Fibroblast of the aortic adventitia (primary cell): ENCODE results near the gene PCDH9. TPM values are rescaled to one million over a fixed set of nuclear protein-coding genes. Genes with fewer than 3 reads are reported as not detected.
A peak's percentile ranks its signal among the peaks of the same experiment; 100 is the strongest.

Source experiments
- DNase-seq: peaks from one replicate; pipeline ENCODE4 v3.0.0-alpha.2; 2010; ENCODE audit warnings: low read depth
- H3K4me3 ChIP-seq: 2 replicates; pipeline ENCODE4 v1.5.1; 2011; ENCODE audit warnings: low read depth, mild to moderate bottlenecking, control low read depth, low read length, moderate library complexity
- total RNA-seq: library from RNA; depleted of rRNA; stranded (reverse); fragments of >200 nt; gene quantifications from 2 replicates; pipeline ENCODE4 v1.2.3, GENCODE V29; 2012; ENCODE audit warnings: low replicate concordance
- TF ChIP-seq, protein P1 (sequence below): IDR thresholded peaks from 2 replicates; pipeline ENCODE4 v1.5.1; 2011; ENCODE audit warnings: mild to moderate bottlenecking, low read length, control low read depth, inconsistent platforms; ENCODE audit not compliant: insufficient read depth

The PCDH9 gene
- total RNA-seq, 1 donor, result 19.0 TPM

DNA sequence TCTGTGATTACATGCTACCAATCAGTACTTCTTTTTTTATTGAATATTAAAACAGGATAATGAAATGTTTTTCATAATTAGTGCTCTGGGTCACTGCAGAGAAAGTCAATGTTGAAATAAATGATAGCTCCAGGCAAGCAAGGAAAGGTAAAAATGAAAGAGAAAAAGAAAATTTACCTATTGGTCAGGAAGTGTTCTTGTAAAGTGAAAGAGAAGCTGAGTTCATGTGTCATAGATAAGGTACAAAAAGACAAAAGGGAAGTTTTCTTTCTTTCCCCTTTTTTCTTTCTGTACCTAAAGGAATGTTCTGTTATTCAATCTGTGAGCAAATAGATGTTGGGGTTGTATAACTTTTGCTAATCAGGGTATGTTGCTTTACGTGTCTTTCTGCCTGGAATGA lies 197.0 kb downstream of the PCDH9 start:
- no peak for DNase-seq
- H3K4me3 ChIP-seq, result no peak overlapping the region
- TF ChIP-seq, protein P1, sequence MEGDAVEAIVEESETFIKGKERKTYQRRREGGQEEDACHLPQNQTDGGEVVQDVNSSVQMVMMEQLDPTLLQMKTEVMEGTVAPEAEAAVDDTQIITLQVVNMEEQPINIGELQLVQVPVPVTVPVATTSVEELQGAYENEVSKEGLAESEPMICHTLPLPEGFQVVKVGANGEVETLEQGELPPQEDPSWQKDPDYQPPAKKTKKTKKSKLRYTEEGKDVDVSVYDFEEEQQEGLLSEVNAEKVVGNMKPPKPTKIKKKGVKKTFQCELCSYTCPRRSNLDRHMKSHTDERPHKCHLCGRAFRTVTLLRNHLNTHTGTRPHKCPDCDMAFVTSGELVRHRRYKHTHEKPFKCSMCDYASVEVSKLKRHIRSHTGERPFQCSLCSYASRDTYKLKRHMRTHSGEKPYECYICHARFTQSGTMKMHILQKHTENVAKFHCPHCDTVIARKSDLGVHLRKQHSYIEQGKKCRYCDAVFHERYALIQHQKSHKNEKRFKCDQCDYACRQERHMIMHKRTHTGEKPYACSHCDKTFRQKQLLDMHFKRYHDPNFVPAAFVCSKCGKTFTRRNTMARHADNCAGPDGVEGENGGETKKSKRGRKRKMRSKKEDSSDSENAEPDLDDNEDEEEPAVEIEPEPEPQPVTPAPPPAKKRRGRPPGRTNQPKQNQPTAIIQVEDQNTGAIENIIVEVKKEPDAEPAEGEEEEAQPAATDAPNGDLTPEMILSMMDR, result no peak

DNA sequence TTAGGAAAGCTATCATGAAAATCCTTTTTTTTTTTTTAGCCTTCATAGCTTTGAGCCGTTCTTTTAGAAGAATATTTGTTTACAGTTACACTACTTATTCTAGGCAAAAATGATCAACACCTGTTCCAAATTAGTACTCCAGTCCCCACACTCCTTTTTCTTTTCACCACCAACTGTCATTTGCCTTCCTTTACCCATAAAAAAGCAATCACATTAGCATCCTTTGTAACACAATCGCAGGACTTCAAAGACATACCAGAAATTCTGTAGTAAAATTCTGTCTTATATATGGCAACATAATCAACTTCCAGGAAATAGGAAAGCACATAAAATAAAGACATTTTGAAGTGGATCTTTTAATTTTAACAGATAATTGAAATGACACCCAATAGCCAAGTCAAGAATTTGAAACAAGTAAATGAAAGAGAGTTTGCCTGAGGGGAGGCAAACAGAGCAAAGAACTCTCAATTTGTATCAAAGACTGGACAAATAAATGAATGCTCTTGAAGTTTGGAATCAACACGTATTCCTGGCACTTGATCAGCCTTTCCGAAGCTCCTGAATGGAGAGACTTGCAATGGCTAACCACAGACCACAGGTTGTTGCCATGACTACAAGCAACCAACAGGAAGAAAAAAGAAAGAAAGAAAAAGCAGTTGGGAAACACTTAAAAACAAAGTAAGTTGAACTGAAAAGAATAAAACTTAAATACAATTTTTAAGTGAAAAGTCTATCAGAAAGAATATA lies 206.8 kb downstream of the PCDH9 start:
- TF ChIP-seq, protein P1, result no peak
- peak; percentile 67 for DNase-seq

DNA sequence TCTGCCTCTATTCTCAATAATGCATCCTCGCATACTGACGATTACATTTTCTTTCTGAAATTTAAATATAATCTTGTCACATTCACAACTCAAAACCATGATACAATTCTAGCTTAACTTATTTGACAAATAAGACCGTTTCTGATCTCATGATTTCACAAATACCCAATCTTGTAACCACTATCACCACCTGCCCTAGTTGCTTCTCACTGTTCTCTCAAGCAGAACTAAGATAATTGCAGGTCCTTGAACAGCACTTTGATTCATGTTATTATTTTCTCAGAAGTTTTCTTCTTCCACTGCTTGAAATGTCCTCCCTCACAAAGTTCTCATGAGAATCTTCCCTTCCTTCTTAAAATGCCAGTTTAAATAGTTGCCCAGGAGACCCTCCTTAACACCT lies 211.4 kb downstream of the PCDH9 start:
- TF ChIP-seq, protein P1, result no peak
- no peak for DNase-seq
- H3K4me3 ChIP-seq, result no peak overlapping the region

More for the DNA sequence above, 206.8 kb downstream of the PCDH9 start:
- H3K4me3 ChIP-seq, result no peak overlapping the region

DNA sequence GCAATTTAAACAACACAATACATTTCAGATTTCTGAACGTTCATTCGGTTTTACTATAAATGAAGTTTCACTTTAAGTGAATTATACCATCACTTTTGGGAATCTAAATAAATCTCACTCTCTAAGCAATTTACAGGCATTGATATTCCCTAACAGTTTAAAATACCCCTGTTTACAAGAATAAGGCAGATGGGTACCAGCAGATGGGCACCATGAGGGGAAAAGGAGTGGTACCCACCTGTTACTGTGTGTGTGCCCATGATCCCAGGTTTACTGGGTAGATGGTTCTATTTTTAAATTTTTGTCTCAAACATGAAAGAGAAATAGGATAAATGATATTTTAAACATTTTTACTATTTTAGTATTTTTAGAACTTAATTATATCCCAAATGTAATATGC lies 212.9 kb downstream of the PCDH9 start:
- no peak for DNase-seq
- TF ChIP-seq, protein P1, result no peak
- H3K4me3 ChIP-seq, result no peak overlapping the region

DNA sequence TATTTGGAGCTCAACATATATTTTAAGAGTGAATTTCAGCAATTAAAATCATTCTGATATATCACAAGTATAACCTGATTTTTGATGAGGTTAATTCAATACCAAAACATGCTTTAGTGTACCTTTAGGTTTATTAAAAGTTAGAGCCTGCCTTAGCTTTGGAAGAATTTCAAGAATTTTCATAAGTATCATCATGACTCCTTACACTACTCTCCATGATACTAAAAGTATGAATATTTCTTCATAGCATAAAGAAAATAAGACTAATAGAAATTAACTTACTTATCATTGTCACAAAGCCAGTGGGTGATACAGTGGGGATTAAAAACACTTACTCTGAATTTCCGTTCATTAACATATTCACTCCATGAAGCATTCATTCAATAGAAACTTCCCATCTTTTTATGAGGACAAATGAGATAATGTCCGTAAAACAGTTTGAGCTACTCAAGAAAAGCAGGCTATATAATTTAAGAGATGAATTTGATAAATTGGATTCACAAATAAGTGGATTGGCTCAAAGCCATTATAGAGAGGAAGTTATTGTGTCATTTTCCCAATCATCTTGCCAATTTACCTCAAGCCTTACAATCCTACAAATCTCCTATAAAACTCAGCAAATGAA lies 214.0 kb downstream of the PCDH9 start:
- DNase-seq, result no peak
- TF ChIP-seq, protein P1, result no peak
- no peak overlapping the region for H3K4me3 ChIP-seq

DNA sequence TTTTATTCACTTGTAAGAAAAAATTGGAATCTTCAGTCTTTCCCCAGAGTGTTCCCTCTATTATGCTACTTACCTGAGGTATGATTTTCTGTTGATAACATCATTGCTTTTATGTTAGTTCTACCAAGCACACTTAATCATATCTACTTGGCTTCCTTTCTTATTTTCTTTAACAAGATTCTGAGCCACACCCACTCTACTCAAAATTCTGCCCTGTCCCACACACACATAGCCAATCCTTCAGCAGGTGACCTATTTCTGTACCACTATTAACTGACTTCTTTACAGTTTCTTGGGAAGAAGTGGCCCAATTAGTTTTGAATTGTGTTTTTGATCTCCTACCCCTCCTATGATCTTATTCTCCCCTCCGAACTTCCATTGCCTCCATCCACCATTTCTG lies 215.7 kb downstream of the PCDH9 start:
- H3K4me3 ChIP-seq, result no peak overlapping the region
- TF ChIP-seq, protein P1, result no peak
- no peak for DNase-seq
